ENCODE data around the gene SERTAD2.

GRCh38 chr2:64667535-64667934 lies 13.8 kb upstream of the SERTAD2 start:
- TF ChIP-seq CTCF (IDR thresholded peaks at IDR 0.05 in 8 of 11, conservative IDR thresholded peaks at IDR 0.05 in 3 of 11) = no peak
- no peak for TF ChIP-seq POLR2A (IDR thresholded peaks at IDR 0.05)
- no peak for TF ChIP-seq POLR2AphosphoS5 (IDR thresholded peaks at IDR 0.05)
